ENCODE results near the gene NCOA3. TPM values are rescaled to one million over a fixed set of nuclear protein-coding genes. Genes with fewer than 3 reads are reported as not detected.

The NCOA3 gene
- polyA plus RNA-seq, 1 of the 3 experiments (the other 2 are of a cell fraction), result 5.8 TPM

- Histone ChIP-seq H2AFZ (ENCODE audit: low read depth) (no peak overlapping the region), H3K9me3 (no peaks in the 10 kb centered on the region), H3K4me1 (ENCODE audit: control insufficient read depth in 1 of 2, insufficient read depth in 2 of 2, low read depth in 1 of 2, low read length in 1 of 2) (no peaks in the 10 kb centered on the region; a peak in 1 of 4 replicates), H3K27ac (ENCODE audit: low read depth in 2 of 2, low read length in 1 of 2) (no peak overlapping the region), H3K9ac (no peak overlapping the region), H3K4me3 (ENCODE audit: low read depth in 2 of 2, low read length in 1 of 2) (no peak overlapping the region), H3F3A (replicated peaks; ENCODE audit: insufficient read depth) (no peaks in the 10 kb centered on the region), H3K9me2 (no peaks in the 10 kb centered on the region), H3K4me2 (no peak overlapping the region), H3K36me3 (replicated peaks in 1 of 2; ENCODE audit: control insufficient read depth in 1 of 2, insufficient read depth in 2 of 2, low read length in 1 of 2) (peaks cover 0 to 5% of the 10 kb centered on the region in 2 experiments), H4K20me1 (ENCODE audit: insufficient read depth) (no peaks in the 10 kb centered on the region), H3K79me2 (ENCODE audit: insufficient read depth) (no peaks in the 10 kb centered on the region), H3K27me3 (ENCODE audit: insufficient read depth) (no peaks in the 10 kb centered on the region)
- 76% methylated on average over 12 of the region's 18 CpGs for WGBS (ENCODE audit: low lambda C conversion rate)
- ChIA-PET POLR2A (no interaction called here), CTCF (interaction anchor here (0.6 to 24.9 kb wide), 29 partner anchors 9 to 959 kb away, joined by 3 to 437 read pairs (median 3); partner anchors contain the start of gene SULF2)
- no peak for DNase-seq
- TF ChIP-seq CHD2 (IDR thresholded peaks at IDR 0.05; ENCODE audit: low read length, partially characterized antibody), result no peak
- TF ChIP-seq EP300 (IDR thresholded peaks at IDR 0.05; ENCODE audit: borderline replicate concordance in 1 of 2, low read depth in 1 of 2, low read length in 1 of 2), result no peak
- no peak for TF ChIP-seq IRF3 (IDR thresholded peaks at IDR 0.05; ENCODE audit: low read depth, low read length)
- no peak for TF ChIP-seq REST (IDR thresholded peaks at IDR 0.05; ENCODE audit: low read depth, low read length)
- no peak for TF ChIP-seq YY1 (IDR thresholded peaks at IDR 0.05; ENCODE audit: low read depth)
- no peak for TF ChIP-seq FOSL2 (IDR thresholded peaks at IDR 0.05; ENCODE audit: borderline replicate concordance, low read depth)
- no peak for TF ChIP-seq POLR2AphosphoS5 (IDR thresholded peaks at IDR 0.05; ENCODE audit: low read depth, low read length)
- no peak for TF ChIP-seq TEAD4 (IDR thresholded peaks at IDR 0.05; ENCODE audit: borderline replicate concordance, insufficient read depth)
- no peak for TF ChIP-seq MAX (IDR thresholded peaks at IDR 0.05; ENCODE audit: low read depth)
- no peak for TF ChIP-seq MXI1 (IDR thresholded peaks at IDR 0.05; ENCODE audit: low read depth, low read length)
- TF ChIP-seq USF1 (IDR thresholded peaks at IDR 0.05; ENCODE audit: borderline replicate concordance, low read depth), result no peak
Measured at GRCh38 chr20:47676912-47677634, 175.4 kb downstream of the NCOA3 start.

Measured in SK-N-SH (cell line).